ENCODE results near the gene AP1M1.
A peak's percentile ranks its signal among the peaks of the same experiment; 100 is the strongest.

The AP1M1 gene

GRCh38 chr19:16197622-16198369, at the start of gene AP1M1:
Gene AP1M1 (plus strand): TSS chr19:16197911. CDS start chr19:16198027, 116 bp downstream.
- ATAC-seq (peak; percentile 94), DNase-seq (ENCODE audit: low spot score in 2 of 2) (peak; percentile 97 to 100)
- peaks cover 46% of the 10 kb centered on the region for H3K36me3 Mint-ChIP-seq
- H3K4me3 Mint-ChIP-seq, result peak within 1 kb of the TSS; percentile 92
- no peaks in the 10 kb centered on the region for H3K9me3 Mint-ChIP-seq
- H3K27ac Mint-ChIP-seq, result peak within 1 kb of the TSS; percentile 97
- H3K4me1 Mint-ChIP-seq, result peaks cover 49% of the 10 kb centered on the region

DNA sequence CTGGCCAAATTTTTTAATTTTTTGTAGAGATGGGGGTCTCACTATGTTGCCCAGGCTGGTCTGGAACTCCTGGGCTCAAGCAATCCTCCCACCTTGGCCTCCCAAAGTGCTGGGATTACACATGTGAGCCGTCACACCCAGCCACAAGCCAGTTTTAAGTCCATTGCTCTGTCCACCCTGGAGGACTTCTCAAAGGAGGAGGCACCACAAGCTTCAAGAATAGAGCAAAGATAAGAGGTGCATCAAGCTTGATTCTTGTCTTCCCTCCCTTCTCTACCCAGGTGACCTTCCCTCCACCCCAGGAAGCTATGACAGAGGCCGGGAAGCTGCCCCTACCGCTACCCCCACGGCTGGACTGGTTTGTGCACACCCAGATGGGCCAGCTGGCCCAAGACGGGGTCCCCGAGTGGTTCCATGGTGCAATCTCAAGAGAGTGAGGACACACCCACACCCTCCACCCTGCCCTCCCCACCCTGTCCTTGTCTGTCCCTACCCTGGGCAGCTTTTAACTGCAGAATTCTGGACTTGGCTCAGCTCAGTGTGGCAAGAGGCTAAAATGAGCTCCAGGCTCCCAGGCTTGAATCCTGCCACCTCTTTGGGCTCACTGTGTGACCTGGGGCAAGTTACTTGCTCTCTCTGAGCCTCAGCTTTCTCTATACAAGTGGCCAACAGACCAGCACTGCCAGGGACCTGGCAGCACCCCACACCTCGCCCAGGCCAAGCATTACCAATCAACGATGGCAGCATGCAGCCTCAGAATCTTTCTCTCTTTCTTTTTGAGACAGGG, 49.1 kb upstream of the AP1M1 start:
- Mint-ChIP-seq H3K9me3 (no peaks in the 10 kb centered on the region), H3K4me3 (no peak overlapping the region), H3K4me1 (peaks cover 32% of the 10 kb centered on the region), H3K36me3 (peaks cover 88% of the 10 kb centered on the region), H3K27ac (peak overlapping the region; percentile 83)
- ATAC-seq (no peak), DNase-seq (ENCODE audit: low spot score in 2 of 2) (no peak)

DNA sequence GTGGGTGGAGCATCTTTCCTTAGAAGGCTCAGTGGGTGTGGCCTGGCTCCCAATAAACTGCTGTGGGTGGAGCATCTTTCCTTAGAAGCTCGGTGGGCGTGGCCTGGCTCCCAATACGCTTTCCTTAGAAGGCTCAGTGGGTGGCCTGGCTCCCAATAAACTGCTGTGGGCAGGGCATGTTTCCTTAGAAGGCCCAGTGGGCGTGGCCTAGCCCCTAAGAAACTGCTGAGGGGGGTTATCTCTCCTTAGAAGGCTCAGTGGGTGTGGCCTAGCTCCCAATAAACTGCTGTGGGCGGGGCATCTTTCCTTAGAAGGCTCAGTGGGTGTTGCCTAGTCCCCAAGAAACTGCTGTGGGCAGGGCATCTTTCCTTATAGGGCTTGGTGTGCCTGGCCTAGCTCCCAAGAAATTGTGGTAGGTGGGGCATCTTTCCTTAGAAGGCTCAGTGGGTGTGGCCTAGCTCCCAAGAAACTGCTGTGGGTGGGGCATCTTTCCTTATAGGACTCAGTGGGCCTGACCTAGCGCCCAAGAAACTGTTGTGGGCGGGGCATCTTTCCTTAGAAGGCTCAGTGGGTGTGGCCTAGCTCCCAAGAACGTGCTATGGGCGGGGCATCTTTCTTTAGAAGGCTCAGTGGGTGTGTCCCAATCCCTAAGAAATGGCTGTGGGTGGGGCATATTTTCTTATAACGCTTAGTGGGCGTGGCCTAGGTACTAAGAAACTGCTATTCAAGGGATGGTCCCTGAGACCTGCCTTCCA, 44.0 kb upstream of the AP1M1 start:
- H3K4me1 Mint-ChIP-seq, result peaks cover 27% of the 10 kb centered on the region
- no peak for DNase-seq (ENCODE audit: low spot score in 2 of 2)
- H3K27ac Mint-ChIP-seq, result no peak overlapping the region
- H3K4me3 Mint-ChIP-seq, result no peak overlapping the region
- H3K9me3 Mint-ChIP-seq, result no peaks in the 10 kb centered on the region
- no peak for ATAC-seq
- H3K36me3 Mint-ChIP-seq, result peaks cover 96% of the 10 kb centered on the region

DNA sequence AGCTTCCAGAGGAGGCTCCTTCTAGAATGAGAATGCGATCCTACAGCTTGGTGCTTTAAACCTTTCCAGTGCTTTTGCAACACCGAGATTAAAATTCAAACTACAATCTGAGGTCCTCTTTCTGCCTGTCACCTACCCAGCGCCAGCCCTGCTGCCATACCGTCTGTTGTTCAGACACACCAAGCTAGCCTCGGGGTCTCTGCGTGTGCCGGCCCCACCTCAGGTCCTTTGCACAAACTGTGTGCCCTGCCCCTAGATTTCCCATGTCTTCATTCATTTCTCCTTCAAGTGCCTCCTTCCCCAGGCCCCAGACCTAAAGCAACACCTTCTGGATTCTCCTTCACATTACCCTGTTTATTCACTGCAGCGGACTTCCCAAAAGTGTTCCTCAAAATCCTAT, 43.2 kb upstream of the AP1M1 start:
- H3K27ac Mint-ChIP-seq, result peak overlapping the region; percentile 74
- DNase-seq (ENCODE audit: low spot score in 2 of 2) (no peak), ATAC-seq (no peak)
- peaks cover 19% of the 10 kb centered on the region for H3K4me1 Mint-ChIP-seq
- H3K9me3 Mint-ChIP-seq, result no peaks in the 10 kb centered on the region
- H3K36me3 Mint-ChIP-seq, result peaks cover 88% of the 10 kb centered on the region
- no peak overlapping the region for H3K4me3 Mint-ChIP-seq

- Mint-ChIP-seq H3K4me3 (no peak overlapping the region), H3K4me1 (peaks cover 16% of the 10 kb centered on the region), H3K9me3 (no peaks in the 10 kb centered on the region), H3K36me3 (peaks cover 83% of the 10 kb centered on the region), H3K27ac (peak overlapping the region; percentile 74)
- ATAC-seq (no peak), DNase-seq (ENCODE audit: low spot score in 2 of 2) (no peak)
Measured at GRCh38 chr19:16155128-16155527, 42.6 kb upstream of the AP1M1 start.

DNA sequence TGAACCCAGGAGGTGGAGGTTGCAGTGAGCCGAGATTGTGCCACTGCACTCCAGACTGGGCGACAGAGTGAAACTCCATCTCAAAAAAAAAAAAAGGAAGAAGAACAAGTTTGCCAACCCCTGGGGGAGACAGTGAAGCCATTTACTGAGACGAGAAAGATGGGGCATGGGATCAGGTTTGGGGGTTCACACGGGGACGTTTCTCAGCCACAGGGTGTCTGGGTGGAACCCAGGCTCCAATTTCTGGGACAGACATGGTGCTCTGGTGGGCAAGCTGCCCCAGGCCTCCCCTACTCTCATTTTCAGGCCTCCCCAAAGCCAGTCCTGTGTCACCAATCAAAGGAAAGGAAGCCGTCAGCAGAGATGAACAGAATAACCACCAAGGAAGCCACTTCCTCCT, 40.8 kb upstream of the AP1M1 start:
- ATAC-seq, result no peak
- no peak for DNase-seq (ENCODE audit: low spot score in 2 of 2)
- Mint-ChIP-seq H3K9me3 (no peaks in the 10 kb centered on the region), H3K4me3 (no peak overlapping the region), H3K4me1 (peaks cover 27% of the 10 kb centered on the region), H3K27ac (no peak overlapping the region), H3K36me3 (peaks cover 65% of the 10 kb centered on the region)

- no peak for DNase-seq (ENCODE audit: low spot score in 2 of 2)
- H3K4me1 Mint-ChIP-seq, result peaks cover 27% of the 10 kb centered on the region
- no peak for ATAC-seq
- H3K9me3 Mint-ChIP-seq, result no peaks in the 10 kb centered on the region
- H3K36me3 Mint-ChIP-seq, result peaks cover 58% of the 10 kb centered on the region
- no peak overlapping the region for H3K27ac Mint-ChIP-seq
- no peak overlapping the region for H3K4me3 Mint-ChIP-seq
Measured at GRCh38 chr19:16157601-16158000, 40.1 kb upstream of the AP1M1 start.

DNA sequence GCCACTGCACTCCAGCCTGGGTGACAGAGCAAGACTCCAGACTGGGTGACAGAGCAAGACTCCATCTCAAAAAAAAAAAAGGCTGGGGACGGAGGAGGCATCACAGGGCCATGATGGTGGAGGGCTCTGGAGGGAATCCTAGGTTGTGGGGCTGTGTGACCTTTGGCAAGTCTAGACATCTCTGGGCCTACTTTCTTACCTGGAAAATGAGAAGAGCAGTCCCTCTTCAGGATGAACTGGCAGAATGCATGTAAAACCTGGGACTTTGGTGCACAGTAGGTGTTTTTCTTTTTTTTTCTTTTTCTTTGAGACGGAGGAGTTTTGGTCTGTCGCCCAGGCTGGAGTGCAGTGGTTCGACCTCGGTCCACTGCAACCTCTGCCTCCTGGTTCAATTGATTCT, 38.1 kb upstream of the AP1M1 start:
- Mint-ChIP-seq H3K9me3 (no peaks in the 10 kb centered on the region), H3K4me1 (peaks cover 25% of the 10 kb centered on the region), H3K36me3 (peaks cover 37% of the 10 kb centered on the region), H3K27ac (peak overlapping the region; percentile 34), H3K4me3 (no peak overlapping the region)
- ATAC-seq (no peak), DNase-seq (ENCODE audit: low spot score in 2 of 2) (no peak)

DNA sequence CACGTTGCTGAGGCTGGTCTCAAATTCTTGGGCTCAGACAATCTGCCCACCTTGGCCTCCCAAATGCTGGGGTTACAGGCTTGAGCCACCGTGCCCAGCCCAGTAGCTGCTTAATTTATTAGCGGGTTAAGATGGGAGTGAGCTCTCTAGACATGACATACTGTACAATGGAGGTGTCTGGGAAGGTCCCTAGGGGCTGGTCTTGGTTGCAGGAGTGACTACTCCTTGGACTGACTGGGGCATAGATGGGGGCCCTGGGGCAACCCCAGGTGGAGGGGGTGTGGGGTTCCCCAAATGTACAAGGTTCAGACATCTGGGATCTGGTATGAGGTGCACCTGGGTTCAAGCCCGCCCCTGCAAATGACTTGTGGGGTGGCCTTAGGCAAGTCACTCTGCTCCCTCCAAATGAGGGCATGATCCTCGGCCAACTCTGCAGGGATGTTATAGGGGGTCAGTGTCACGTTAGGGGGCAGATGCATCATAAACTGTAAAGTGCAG, 37.2 kb upstream of the AP1M1 start:
- Mint-ChIP-seq H3K4me1 (peaks cover 17% of the 10 kb centered on the region), H3K9me3 (no peaks in the 10 kb centered on the region), H3K36me3 (peaks cover 29% of the 10 kb centered on the region), H3K4me3 (peak overlapping the region; percentile 35), H3K27ac (no peak overlapping the region)
- peak; percentile 49 for ATAC-seq
- no peak for DNase-seq (ENCODE audit: low spot score in 2 of 2)

DNA sequence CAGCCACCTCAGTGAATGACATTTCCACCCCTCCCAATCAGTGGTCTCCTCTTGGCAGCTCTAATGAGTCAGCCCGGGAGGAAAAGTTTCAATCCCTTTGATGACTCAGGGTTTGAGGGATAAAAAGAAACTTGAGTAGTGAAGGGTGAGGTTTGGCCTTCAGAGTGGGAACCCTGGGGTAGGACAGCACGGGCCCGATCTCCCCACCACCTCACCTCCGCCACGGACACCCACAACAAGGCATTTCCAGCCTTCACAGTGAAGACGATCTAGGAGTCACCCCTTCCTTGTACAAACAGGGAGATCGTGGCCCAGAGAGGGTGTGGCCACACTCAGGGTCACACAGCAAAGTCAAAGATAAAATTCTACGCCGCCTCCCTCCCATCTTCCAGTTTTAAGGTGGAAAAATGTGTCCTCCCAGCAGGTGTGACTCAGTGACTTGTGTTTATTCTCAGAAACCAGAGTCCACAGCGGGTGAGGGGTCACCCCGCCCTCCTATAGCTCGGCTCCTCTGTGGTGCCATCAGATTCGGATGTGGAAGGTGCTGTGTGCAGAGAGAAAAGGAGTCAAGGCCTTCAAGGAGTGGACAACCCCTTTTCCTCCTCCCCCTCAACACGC, 36.7 kb upstream of the AP1M1 start:
- Mint-ChIP-seq H3K4me3 (peak overlapping the region; percentile 35), H3K4me1 (peaks cover 11% of the 10 kb centered on the region), H3K27ac (no peak overlapping the region), H3K36me3 (peaks cover 23% of the 10 kb centered on the region), H3K9me3 (no peaks in the 10 kb centered on the region)
- DNase-seq (ENCODE audit: low spot score in 2 of 2), result no peak
- ATAC-seq, result peak; percentile 83

DNA sequence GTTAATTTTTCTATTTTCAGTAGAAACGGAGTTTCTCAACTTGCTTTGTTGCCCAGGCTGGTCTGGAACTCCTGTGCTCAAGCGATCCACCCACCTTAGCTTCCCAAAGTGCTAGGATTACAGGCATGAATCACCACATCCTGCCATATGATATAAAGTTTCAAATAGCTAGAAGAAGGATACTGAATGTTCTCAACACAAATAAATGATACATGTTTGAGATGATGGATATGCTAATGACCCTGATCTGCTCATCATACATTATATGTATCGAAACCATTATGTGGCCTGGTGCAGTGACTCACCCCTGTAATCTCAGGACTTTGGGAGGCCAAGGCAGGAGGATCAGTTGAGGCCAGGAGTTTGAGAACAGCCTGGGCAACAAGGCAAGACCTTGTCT, 35.9 kb upstream of the AP1M1 start:
- Mint-ChIP-seq H3K36me3 (peaks cover 15% of the 10 kb centered on the region), H3K27ac (no peak overlapping the region), H3K4me1 (peaks cover 11% of the 10 kb centered on the region), H3K9me3 (no peaks in the 10 kb centered on the region), H3K4me3 (no peak overlapping the region)
- ATAC-seq (peak; percentile 43), DNase-seq (ENCODE audit: low spot score in 2 of 2) (no peak)

- H3K27ac Mint-ChIP-seq, result no peak overlapping the region
- H3K36me3 Mint-ChIP-seq, result no peaks in the 10 kb centered on the region
- no peaks in the 10 kb centered on the region for H3K9me3 Mint-ChIP-seq
- ATAC-seq (no peak), DNase-seq (ENCODE audit: low spot score in 2 of 2) (no peak)
- no peak overlapping the region for H3K4me3 Mint-ChIP-seq
- H3K4me1 Mint-ChIP-seq, result peaks cover 27% of the 10 kb centered on the region
Measured at GRCh38 chr19:16164222-16164890, 33.4 kb upstream of the AP1M1 start.

DNA sequence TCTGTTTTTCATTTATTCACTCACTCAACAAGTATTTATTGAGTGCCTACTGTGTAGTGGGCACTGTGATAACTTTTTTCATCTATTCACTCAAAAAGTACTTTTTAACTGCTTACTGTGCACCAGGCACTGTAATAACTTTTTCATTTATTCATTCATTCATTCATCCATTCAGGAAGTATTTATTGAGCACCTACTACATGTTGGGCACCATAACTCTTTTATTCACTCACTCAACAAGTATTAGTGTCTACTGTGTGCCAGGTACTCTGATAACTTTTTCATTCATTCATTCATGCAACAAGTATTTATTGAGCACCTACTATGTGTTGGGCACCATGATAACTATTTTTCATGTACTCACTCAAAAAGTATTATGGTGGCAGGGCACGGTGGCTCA, 31.3 kb upstream of the AP1M1 start:
- Mint-ChIP-seq H3K27ac (no peak overlapping the region), H3K4me3 (no peak overlapping the region), H3K4me1 (peaks cover 16% of the 10 kb centered on the region), H3K9me3 (no peaks in the 10 kb centered on the region), H3K36me3 (no peaks in the 10 kb centered on the region)
- no peak for DNase-seq (ENCODE audit: low spot score in 2 of 2)
- ATAC-seq, result no peak

DNA sequence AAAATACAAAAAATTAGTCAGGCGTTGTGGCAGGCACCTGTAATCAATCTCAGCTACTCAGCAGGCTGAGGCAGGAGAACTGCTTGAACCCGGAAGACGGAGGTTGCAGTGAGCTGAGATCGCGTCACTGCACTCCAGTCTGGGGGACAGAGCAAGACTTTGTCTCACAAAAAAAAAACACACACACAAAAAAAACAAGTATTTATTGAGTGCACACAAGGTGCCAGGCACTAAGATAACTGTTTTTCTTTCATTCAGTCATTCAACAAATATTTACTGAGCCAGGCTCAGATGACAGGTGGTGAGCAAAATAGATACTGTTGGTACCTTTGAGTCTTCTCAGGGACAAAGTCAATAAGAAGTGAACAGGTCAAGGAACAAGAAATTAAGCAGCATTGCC, 30.7 kb upstream of the AP1M1 start:
- DNase-seq (ENCODE audit: low spot score in 2 of 2) (no peak), ATAC-seq (no peak)
- no peak overlapping the region for H3K4me3 Mint-ChIP-seq
- no peaks in the 10 kb centered on the region for H3K36me3 Mint-ChIP-seq
- no peaks in the 10 kb centered on the region for H3K9me3 Mint-ChIP-seq
- H3K27ac Mint-ChIP-seq, result no peak overlapping the region
- peaks cover 16% of the 10 kb centered on the region for H3K4me1 Mint-ChIP-seq

All from stimulated activated effector memory CD8-positive, alpha-beta T cell treated with anti-CD3 and anti-CD28 coated beads, Interleukin-12 subunit alpha, Interleukin-12 subunit beta, amount 100 ng/mL, for 72 hours (primary cell).